ENCODE data around the gene TERT. TPM values are rescaled to one million over a fixed set of nuclear protein-coding genes. Genes with fewer than 3 reads are reported as not detected.

Gene TERT
- 29.3 and 36.2 TPM in 2 replicates for total RNA-seq (2013; cell fraction: nucleolus; rRNA removed)
- total RNA-seq (2014; rRNA removed) (8.6 and 9.0 TPM in 2 replicates), total RNA-seq (2014; rRNA removed; fragmentation: Illumina TruSeq; extraction: Trizol) (3.4 and 3.5 TPM in 2 replicates), total RNA-seq (2021) (14.8 and 21.5 TPM in 2 replicates), polyA plus RNA-seq (2011; rRNA removed) (2.4 and 3.8 TPM in 2 replicates), polyA plus RNA-seq (2014; fragmentation: Illumina TruSeq; extraction: Trizol) (0.57 and 2.4 TPM in 2 replicates), polyA plus RNA-seq (2014; fragmentation: Nextera tagmentation; extraction: Ambion mirVana) (under 1 TPM; 0.08 to 0.55 TPM), polyA plus RNA-seq (2014; rRNA removed) (17.4 and 17.8 TPM in 2 replicates), polyA plus RNA-seq (2016; fragmentation: Nextera tagmentation; extraction: Ambion mirVana) (1 to 10 TPM; 6.1 to 6.5 TPM), polyA minus RNA-seq (2011; rRNA and poly(A)+ RNA removed) (1.9 and 5.6 TPM in 2 replicates), Bru-seq, nascent RNA (percentile 43 among the genes with signal in this experiment), BruChase-seq, experiment 1, labeled RNA remaining after a 6-hour chase (percentile 48 among the genes with signal in this experiment), BruChase-seq, experiment 2, labeled RNA remaining after a 2-hour chase (percentile 44 among the genes with signal in this experiment)
- polyA plus RNA-seq (2011; ENCODE audit: low read depth): 0.05 TPM
- polyA plus RNA-seq (2011; cell fraction: cytosol; rRNA removed): 4.6 and 8.2 TPM in 2 replicates
- 52.7 and 80.1 TPM in 2 replicates for polyA plus RNA-seq (2011; cell fraction: nucleus; rRNA removed)
- polyA plus RNA-seq (2012): 0.95 and 1.0 TPM in 2 replicates
- 3.5 and 6.3 TPM in 2 replicates for polyA minus RNA-seq (2011; cell fraction: cytosol; rRNA and poly(A)+ RNA removed)
- polyA minus RNA-seq (2011; cell fraction: nucleus; rRNA and poly(A)+ RNA removed): 10.5 and 15.5 TPM in 2 replicates
- long read RNA-seq, experiment 1, partial matches to known transcripts: 0 of 2 reads
- long read RNA-seq, experiment 1, other reads (novel, unspliced or antisense): 2 of 2 reads
- long read RNA-seq, experiment 2: 0 reads

GRCh38 chr5:1294835-1295649 is at the start of gene TERT:
TERT (minus strand) TSS chr5:1295068; CDS start chr5:1294989, 79 bp downstream.
- 42% methylated on average over 38 of the region's 102 CpGs for WGBS (ENCODE audit: insufficient coverage, insufficient replicate concordance, low lambda C conversion rate, missing lambda C conversion rate)
- no peaks in the 10 kb centered on the region; a peak in 1 of 4 replicates for H3K36me3 ChIP-seq (ENCODE audit: control insufficient read depth in 2 of 2, insufficient read depth in 2 of 2, low read length in 1 of 2)
- no TSS peak for BruUV-seq (replicated peaks)
- in situ Hi-C loops (cut with MboI): no loop called here
- ChIA-PET SMC1A (ENCODE audit: uncharacterized antibody, unreplicated experiment) (interaction anchor here (1.4 to 3.8 kb wide), 4 partner anchors 18 to 22 kb away, joined by 8 to 18 read pairs (median 9); no protein-coding TSS in a partner anchor), RAD21 (ENCODE audit: unreplicated experiment) (interaction anchor here (1.0 to 1.5 kb wide), 3 partner anchors 15 to 86 kb away, joined by 3 to 6 read pairs (median 3); no protein-coding TSS in a partner anchor), CTCF (no interaction called here), POLR2A (interaction anchor here (0.9 to 3.0 kb wide), 6 partner anchors 18 to 190 kb away, joined by 3 to 14 read pairs (median 4); no protein-coding TSS in a partner anchor)
- no peak within 1 kb of the TSS for H2AFZ ChIP-seq (ENCODE audit: control insufficient read depth, low read depth, low read length)
- H3K79me2 ChIP-seq (ENCODE audit: control insufficient read depth, insufficient read depth, low read length): no peaks in the 10 kb centered on the region
- peak; percentile 83 for ATAC-seq
- H3K9me3 ChIP-seq (replicated peaks; ENCODE audit: control insufficient read depth, insufficient read depth, low read length): no peaks in the 10 kb centered on the region; the same call in 2 of the 3 replicates
- no peaks in the 10 kb centered on the region for H3K4me1 ChIP-seq (ENCODE audit: control insufficient read depth, insufficient read depth, low read length)
- intact Hi-C loops (cut with micrococcal nuclease; ENCODE audit: unreplicated experiment): no loop called here
- no peak within 1 kb of the TSS for H3K4me3 ChIP-seq
- H3K9ac ChIP-seq (ENCODE audit: control insufficient read depth, insufficient read depth, low read length): no peak within 1 kb of the TSS
- H3K4me2 ChIP-seq (ENCODE audit: control insufficient read depth, insufficient read depth): peak within 1 kb of the TSS; percentile 55; the same call in 1 of the 2 replicates
- no peaks in the 10 kb centered on the region; the same call in 1 of the 2 replicates for H4K20me1 ChIP-seq (ENCODE audit: control insufficient read depth, insufficient read depth)
- FAIRE-seq: no peak
- no peak within 1 kb of the TSS for H3K27ac ChIP-seq (ENCODE audit: control insufficient read depth, insufficient read depth)
- no peaks in the 10 kb centered on the region; a peak in 1 of 4 replicates for H3K27me3 ChIP-seq (replicated peaks in 1 of 2; ENCODE audit: control insufficient read depth in 2 of 2, insufficient read depth in 2 of 2, low read length in 1 of 2)
- no peak for DNase-seq (ENCODE audit: low read depth, low spot score)
- peak; percentile 22 for TF ChIP-seq LARP7 (IDR thresholded peaks at IDR 0.05)
- no peak for TF ChIP-seq SRF (IDR thresholded peaks at IDR 0.05; ENCODE audit: low read depth in 2 of 2, low read length in 2 of 2)
- no peak for TF ChIP-seq ZNF622 (IDR thresholded peaks at IDR 0.05)
- TF ChIP-seq TAF1 (IDR thresholded peaks at IDR 0.05; ENCODE audit: borderline replicate concordance, low read depth, low read length): no peak
- TF ChIP-seq, protein P1, sequence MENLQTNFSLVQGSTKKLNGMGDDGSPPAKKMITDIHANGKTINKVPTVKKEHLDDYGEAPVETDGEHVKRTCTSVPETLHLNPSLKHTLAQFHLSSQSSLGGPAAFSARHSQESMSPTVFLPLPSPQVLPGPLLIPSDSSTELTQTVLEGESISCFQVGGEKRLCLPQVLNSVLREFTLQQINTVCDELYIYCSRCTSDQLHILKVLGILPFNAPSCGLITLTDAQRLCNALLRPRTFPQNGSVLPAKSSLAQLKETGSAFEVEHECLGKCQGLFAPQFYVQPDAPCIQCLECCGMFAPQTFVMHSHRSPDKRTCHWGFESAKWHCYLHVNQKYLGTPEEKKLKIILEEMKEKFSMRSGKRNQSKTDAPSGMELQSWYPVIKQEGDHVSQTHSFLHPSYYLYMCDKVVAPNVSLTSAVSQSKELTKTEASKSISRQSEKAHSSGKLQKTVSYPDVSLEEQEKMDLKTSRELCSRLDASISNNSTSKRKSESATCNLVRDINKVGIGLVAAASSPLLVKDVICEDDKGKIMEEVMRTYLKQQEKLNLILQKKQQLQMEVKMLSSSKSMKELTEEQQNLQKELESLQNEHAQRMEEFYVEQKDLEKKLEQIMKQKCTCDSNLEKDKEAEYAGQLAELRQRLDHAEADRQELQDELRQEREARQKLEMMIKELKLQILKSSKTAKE (IDR thresholded peaks at IDR 0.05; ENCODE audit: low read depth, poor library complexity, severe bottlenecking): no peak
- TF ChIP-seq KDM1A (IDR thresholded peaks at IDR 0.05; ENCODE audit: borderline replicate concordance): no peak
- TF ChIP-seq PAX5 (IDR thresholded peaks at IDR 0.05; ENCODE audit: borderline replicate concordance, low read depth, low read length): no peak
- TF ChIP-seq, protein P2, sequence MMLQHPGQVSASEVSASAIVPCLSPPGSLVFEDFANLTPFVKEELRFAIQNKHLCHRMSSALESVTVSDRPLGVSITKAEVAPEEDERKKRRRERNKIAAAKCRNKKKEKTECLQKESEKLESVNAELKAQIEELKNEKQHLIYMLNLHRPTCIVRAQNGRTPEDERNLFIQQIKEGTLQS (IDR thresholded peaks at IDR 0.05; ENCODE audit: borderline replicate concordance, extremely low read depth, low read depth, low read length): no peak
- no peak for TF ChIP-seq HCFC1 (IDR thresholded peaks at IDR 0.05; ENCODE audit: low read length)
- TF ChIP-seq HDGF (IDR thresholded peaks at IDR 0.05): no peak
- TF ChIP-seq E2F4 (IDR thresholded peaks at IDR 0.05; ENCODE audit: low read depth, low read length): peak; percentile 81
- TF ChIP-seq, protein P3, sequence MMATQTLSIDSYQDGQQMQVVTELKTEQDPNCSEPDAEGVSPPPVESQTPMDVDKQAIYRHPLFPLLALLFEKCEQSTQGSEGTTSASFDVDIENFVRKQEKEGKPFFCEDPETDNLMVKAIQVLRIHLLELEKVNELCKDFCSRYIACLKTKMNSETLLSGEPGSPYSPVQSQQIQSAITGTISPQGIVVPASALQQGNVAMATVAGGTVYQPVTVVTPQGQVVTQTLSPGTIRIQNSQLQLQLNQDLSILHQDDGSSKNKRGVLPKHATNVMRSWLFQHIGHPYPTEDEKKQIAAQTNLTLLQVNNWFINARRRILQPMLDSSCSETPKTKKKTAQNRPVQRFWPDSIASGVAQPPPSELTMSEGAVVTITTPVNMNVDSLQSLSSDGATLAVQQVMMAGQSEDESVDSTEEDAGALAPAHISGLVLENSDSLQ (IDR thresholded peaks at IDR 0.05): no peak
- TF ChIP-seq, protein P4, sequence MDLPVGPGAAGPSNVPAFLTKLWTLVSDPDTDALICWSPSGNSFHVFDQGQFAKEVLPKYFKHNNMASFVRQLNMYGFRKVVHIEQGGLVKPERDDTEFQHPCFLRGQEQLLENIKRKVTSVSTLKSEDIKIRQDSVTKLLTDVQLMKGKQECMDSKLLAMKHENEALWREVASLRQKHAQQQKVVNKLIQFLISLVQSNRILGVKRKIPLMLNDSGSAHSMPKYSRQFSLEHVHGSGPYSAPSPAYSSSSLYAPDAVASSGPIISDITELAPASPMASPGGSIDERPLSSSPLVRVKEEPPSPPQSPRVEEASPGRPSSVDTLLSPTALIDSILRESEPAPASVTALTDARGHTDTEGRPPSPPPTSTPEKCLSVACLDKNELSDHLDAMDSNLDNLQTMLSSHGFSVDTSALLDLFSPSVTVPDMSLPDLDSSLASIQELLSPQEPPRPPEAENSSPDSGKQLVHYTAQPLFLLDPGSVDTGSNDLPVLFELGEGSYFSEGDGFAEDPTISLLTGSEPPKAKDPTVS (IDR thresholded peaks at IDR 0.05; ENCODE audit: low read depth, low read length): no peak
